Vagina (tissue), 2 donors: ENCODE results near the gene CCL4. TPM values are rescaled to one million over a fixed set of nuclear protein-coding genes. Genes with fewer than 3 reads are reported as not detected.
"Not testable (repeated sequence)": the region's sequence is repeated elsewhere in the genome, so short reads cannot be mapped to it uniquely, and the experiment has no call there.

Experiments used
- DNase-seq, 2 donors: peaks; one replicate each; pipeline ENCODE4 v3.0.0-alpha.2; 2017; ENCODE audit errors: extremely low spot score in 2 of 2
- H3K27ac ChIP-seq: fragments of 200-600 bp; sonication (generic); one replicate; pipeline ENCODE4 v1.5.1; 2019
- H3K27me3 ChIP-seq: fragments of 200-600 bp; sonication (generic); one replicate; pipeline ENCODE4 v1.5.1; 2019
- H3K36me3 ChIP-seq, 2 donors: fragments of 200-600 bp; sonication (generic); one replicate each; pipeline ENCODE4 v1.5.1; 2017 to 2019
- H3K4me1 ChIP-seq: fragments of 200-600 bp; sonication (generic); one replicate; pipeline ENCODE4 v1.5.1; 2019
- H3K4me3 ChIP-seq, 2 donors: fragments of 200-600 bp; sonication (generic); 1 replicate in 1 of 2; 2 replicates in 1 of 2; pipeline ENCODE4 v1.5.1; 2016 to 2019
- H3K9me3 ChIP-seq: fragments of 200-600 bp; sonication (generic); one replicate; pipeline ENCODE4 v1.5.1; 2019
- CTCF ChIP-seq, 3 experiments: fragments of 450-650 bp in 2 of 3; fragments of 200-600 bp in 1 of 3; sonication (generic) in 1 of 3; IDR thresholded peaks; one replicate each; pipeline ENCODE4 v1.5.1; 2017 to 2019; ENCODE audit warnings: antibody characterized with exemption in 3 of 3, mild to moderate bottlenecking in 2 of 3, moderate library complexity in 2 of 3
- POLR2A ChIP-seq, 2 donors: fragments of 450-650 bp; IDR thresholded peaks; one replicate each; pipeline ENCODE4 v1.6.1; 2017; ENCODE audit warnings: antibody characterized with exemption in 2 of 2, mild to moderate bottlenecking in 2 of 2, moderate library complexity in 2 of 2
- POLR2AphosphoS5 ChIP-seq, 2 donors: sonication (generic); formaldehyde crosslinking; IDR thresholded peaks; one replicate each; pipeline ENCODE4 v1.9.0; 2017; ENCODE audit warnings: antibody characterized with exemption in 2 of 2, mild to moderate bottlenecking in 2 of 2, low read depth in 1 of 2; ENCODE audit not compliant: insufficient read depth in 1 of 2
- intact Hi-C: fragments of 100-400 bp; cut with DNase I; formaldehyde crosslinking; loops from one replicate; pipeline ENCODE4 v1.15.1; 2023
- total RNA-seq: library from RNA; depleted of rRNA; stranded (reverse); fragments of >200 nt; gene quantifications from one replicate; pipeline ENCODE4 v1.2.3, GENCODE V29; 2016

Gene CCL4
- total RNA-seq, 1 donor from 2014 or later = 15.0 TPM

- H3K27ac ChIP-seq = no peak overlapping the region
- no peaks in the 10 kb centered on the region for H3K9me3 ChIP-seq
- no peak for TF ChIP-seq POLR2A (IDR thresholded peaks at IDR 0.05)
- TF ChIP-seq CTCF (IDR thresholded peaks at IDR 0.05) = no peak
- no peak for TF ChIP-seq POLR2AphosphoS5 (IDR thresholded peaks at IDR 0.05; ENCODE audit: insufficient read depth in 1 of 2, low read depth in 1 of 2)
- no peaks in the 10 kb centered on the region for H3K36me3 ChIP-seq
- H3K4me3 ChIP-seq = no peak overlapping the region
- H3K4me1 ChIP-seq = no peaks in the 10 kb centered on the region
- intact Hi-C loops = no loop called here
- H3K27me3 ChIP-seq = no peaks in the 10 kb centered on the region
- DNase-seq = no peak
Measured at GRCh38 chr17:36111068-36111490, 7.5 kb downstream of the CCL4 start.

- no peaks in the 10 kb centered on the region for H3K27me3 ChIP-seq
- no peaks in the 10 kb centered on the region for H3K4me1 ChIP-seq
- no peak overlapping the region for H3K27ac ChIP-seq
- no peaks in the 10 kb centered on the region for H3K9me3 ChIP-seq
- no peak for DNase-seq
- intact Hi-C loops = no loop called here
- TF ChIP-seq POLR2AphosphoS5 (IDR thresholded peaks at IDR 0.05; ENCODE audit: insufficient read depth in 1 of 2, low read depth in 1 of 2) = no peak
- no peak for TF ChIP-seq CTCF (IDR thresholded peaks at IDR 0.05)
- no peak for TF ChIP-seq POLR2A (IDR thresholded peaks at IDR 0.05)
- H3K4me3 ChIP-seq = no peak overlapping the region
- H3K36me3 ChIP-seq = no peaks in the 10 kb centered on the region
Measured at GRCh38 chr17:36112572-36112971, 8.9 kb downstream of the CCL4 start.

GRCh38 chr17:36113131-36113530 is 9.5 kb downstream of the CCL4 start:
- H3K36me3 ChIP-seq, DNase-seq, H3K4me1 ChIP-seq, H3K4me3 ChIP-seq, intact Hi-C loops, H3K27me3 ChIP-seq, H3K9me3 ChIP-seq, H3K27ac ChIP-seq: not testable (repeated sequence)

DNA sequence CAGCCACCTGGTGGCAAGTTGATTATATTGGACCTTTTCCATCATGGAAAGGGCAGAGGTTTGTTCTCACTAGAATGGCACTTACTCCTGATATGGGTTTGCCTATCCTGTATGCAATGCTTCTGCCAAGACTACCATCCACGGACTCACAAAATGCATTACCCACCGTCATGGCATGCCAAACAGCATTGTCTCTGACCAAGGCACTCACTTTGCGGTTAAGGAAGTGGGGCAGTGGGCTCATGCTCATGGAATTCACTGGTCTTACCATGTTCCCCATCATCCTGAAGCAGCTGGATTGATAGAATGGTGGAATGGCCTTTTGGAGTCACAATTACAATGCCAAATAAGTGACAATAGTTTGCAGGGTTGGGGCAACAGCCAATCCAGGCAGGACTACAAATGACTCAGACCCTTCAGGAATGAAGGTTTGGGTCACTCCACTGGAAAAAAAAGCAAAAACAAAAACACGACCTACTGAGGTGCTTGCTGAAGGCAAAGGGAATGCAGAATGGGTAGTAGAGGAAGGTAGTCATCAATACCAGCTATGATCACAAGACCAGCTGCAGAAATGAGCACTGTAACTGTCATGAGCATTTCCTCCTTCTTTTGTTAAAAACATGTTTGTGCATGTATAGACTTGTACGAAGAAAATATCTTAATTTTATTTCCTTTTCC is 11.5 kb downstream of the CCL4 start:
- intact Hi-C loops = not testable (repeated sequence)

DNA sequence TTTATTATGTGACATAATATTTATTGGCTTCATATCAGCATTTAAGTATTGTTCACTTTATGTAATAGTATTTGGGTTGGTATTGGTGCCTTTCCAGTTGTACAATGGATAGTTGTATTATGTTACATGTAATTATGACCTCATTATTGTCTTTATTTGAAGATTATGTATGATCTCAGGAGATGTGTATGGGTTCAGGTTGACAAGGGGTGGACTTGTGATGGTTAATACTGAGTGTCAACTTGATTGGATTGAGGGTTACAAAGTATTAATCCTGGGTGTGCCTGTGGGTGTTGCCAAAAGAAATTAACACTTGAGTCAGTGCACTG is 12.0 kb downstream of the CCL4 start:
- DNase-seq, H3K27me3 ChIP-seq, H3K4me1 ChIP-seq, H3K9me3 ChIP-seq, H3K4me3 ChIP-seq, H3K36me3 ChIP-seq, intact Hi-C loops, H3K27ac ChIP-seq: not testable (repeated sequence)

More for the DNA sequence above, 11.5 kb downstream of the CCL4 start:
- H3K9me3 ChIP-seq, H3K4me1 ChIP-seq, DNase-seq, H3K27me3 ChIP-seq, H3K36me3 ChIP-seq, H3K27ac ChIP-seq, H3K4me3 ChIP-seq: not testable (repeated sequence)

DNA sequence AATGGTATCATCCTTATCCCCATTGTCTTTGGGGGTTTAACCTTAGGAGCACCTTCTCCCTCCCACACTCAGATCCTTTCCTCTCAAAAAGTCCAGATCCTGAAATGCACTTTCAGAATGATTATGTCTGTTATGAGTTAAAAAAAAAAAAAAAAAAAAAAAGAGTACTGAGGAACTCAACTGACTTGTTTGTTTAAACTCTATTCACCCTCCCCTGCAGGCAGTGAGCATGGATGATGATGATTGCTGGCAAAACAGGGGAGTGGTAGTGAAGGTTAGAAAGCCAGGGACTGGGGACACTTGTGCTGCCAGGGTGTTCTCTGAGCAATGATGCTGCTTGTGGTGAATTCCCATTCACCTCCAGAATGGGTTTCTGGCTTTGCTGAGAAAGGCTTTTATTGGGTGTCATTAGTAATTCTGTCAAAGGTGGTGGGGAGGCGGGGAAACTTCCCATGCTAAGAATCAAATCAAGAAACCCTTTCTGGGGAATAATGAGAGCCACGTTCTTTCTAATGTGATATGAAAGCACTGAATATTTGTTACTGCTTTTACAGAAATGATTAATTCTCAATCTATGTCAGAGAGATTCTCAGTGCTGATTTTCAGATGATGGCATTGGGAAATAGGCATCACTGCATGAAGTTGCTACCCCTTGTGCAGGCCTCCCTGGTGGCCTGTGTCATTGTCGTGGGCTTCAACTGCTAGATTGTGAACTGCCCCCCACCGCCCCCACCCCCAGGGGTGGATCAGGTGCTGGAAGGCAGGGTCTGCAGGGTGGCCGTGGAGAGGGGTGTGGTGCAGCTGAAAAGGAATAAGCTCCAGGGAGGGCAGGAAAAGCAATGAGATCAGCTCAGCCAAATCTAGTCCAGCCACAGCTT is 14.1 kb downstream of the CCL4 start:
- no peak for DNase-seq
- Histone ChIP-seq H3K27me3 (no peaks in the 10 kb centered on the region), H3K4me1 (no peaks in the 10 kb centered on the region), H3K9me3 (no peaks in the 10 kb centered on the region), H3K4me3 (no peak overlapping the region), H3K36me3 (no peaks in the 10 kb centered on the region), H3K27ac (no peak overlapping the region)
- TF ChIP-seq POLR2AphosphoS5 (IDR thresholded peaks at IDR 0.05; ENCODE audit: insufficient read depth in 1 of 2, low read depth in 1 of 2) (no peak), POLR2A (IDR thresholded peaks at IDR 0.05) (no peak), CTCF (IDR thresholded peaks at IDR 0.05) (no peak)
- intact Hi-C loops = no loop called here
